Lung (tissue), 12 donors: ENCODE results near the gene ASB4. TPM values are rescaled to one million over a fixed set of nuclear protein-coding genes. Genes with fewer than 3 reads are reported as not detected.
A peak's percentile ranks its signal among the peaks of the same experiment; 100 is the strongest.
"Not testable (repeated sequence)": the region's sequence is repeated elsewhere in the genome, so short reads cannot be mapped to it uniquely, and the experiment has no call there.

Experiments
- ATAC-seq: fragments of 200-7000 bp; cut with Tn5 transposase; one replicate; pipeline ENCODE4 v1.9.1; 2020; ENCODE audit warnings: moderate number of reproducible peaks; ENCODE audit not compliant: insufficient read depth, low FRiP score
- DNase-seq, 3 donors: peaks; one replicate each; pipeline ENCODE4 v3.0.0-alpha.2; 2013 to 2017
- H3K27ac ChIP-seq, 2 donors: one replicate each; pipeline ENCODE4 v1.5.1; 2013; ENCODE audit warnings: mild to moderate bottlenecking in 2 of 2, moderate library complexity in 2 of 2, control low read depth in 1 of 2, inconsistent platforms in 1 of 2, low read depth in 1 of 2, low read length in 1 of 2
- H3K27me3 ChIP-seq, 3 donors: one replicate each; pipeline ENCODE4 v1.5.1; 2013; ENCODE audit warnings: low read length in 2 of 3; ENCODE audit not compliant: control insufficient read depth in 3 of 3, insufficient read depth in 3 of 3
- H3K36me3 ChIP-seq, 4 donors: one replicate each; pipeline ENCODE4 v1.5.1; 2013; ENCODE audit warnings: low read length in 4 of 4, mild to moderate bottlenecking in 1 of 4, moderate library complexity in 1 of 4; ENCODE audit not compliant: control insufficient read depth in 4 of 4, insufficient read depth in 4 of 4
- H3K4me1 ChIP-seq, 5 donors: one replicate each; pipeline ENCODE4 v1.5.1; 2013; ENCODE audit warnings: low read length in 5 of 5, mild to moderate bottlenecking in 2 of 5, moderate library complexity in 1 of 5; ENCODE audit not compliant: control insufficient read depth in 5 of 5, insufficient read depth in 5 of 5
- H3K4me3 ChIP-seq: one replicate; pipeline ENCODE4 v1.5.1; 2013; ENCODE audit warnings: mild to moderate bottlenecking, control low read depth, moderate library complexity
- H3K9ac ChIP-seq, 2 donors: one replicate each; pipeline ENCODE4 v1.5.1; 2013; ENCODE audit warnings: low read length in 2 of 2, control low read depth in 1 of 2; ENCODE audit not compliant: insufficient read depth in 1 of 2
- H3K9me3 ChIP-seq, 4 donors: one replicate each; pipeline ENCODE4 v1.5.1; 2013; ENCODE audit warnings: low read length in 3 of 4, mild to moderate bottlenecking in 1 of 4, moderate library complexity in 1 of 4; ENCODE audit not compliant: control insufficient read depth in 4 of 4, insufficient read depth in 3 of 4
- WGBS, 2 donors: extraction: QIAGEN DNeasy Blood & Tissue Kit; methylation state at CpG; one replicate each; pipeline ENCODE4 v1.1.7; 2013; 5-methylcytosine and 5-hydroxymethylcytosine counted together
- polyA plus RNA-seq, 2 donors: library from polyadenylated mRNA; stranded (reverse); fragments of 200-250 nt; gene quantifications; one replicate each; pipeline ENCODE4 v1.2.1, GENCODE V29; 2013
- total RNA-seq, 2 donors: library from RNA; depleted of rRNA in 1 of 2; stranded (reverse); fragments of >200 nt in 1 of 2; gene quantifications; one replicate each; pipeline ENCODE4 v1.2.1, GENCODE V29; 2014 to 2021
- TF ChIP-seq, protein P1 (sequence below): IDR thresholded peaks from 2 replicates; pipeline ENCODE4 v1.5.1; 2012; ENCODE audit warnings: mild to moderate bottlenecking; ENCODE audit errors: control extremely low read depth, extremely low read depth
- donor health status: control.
- donor health status: control.
- donor health status: Bipolar disorder and iron deficiency.
- donor health status: healthy.
- donor health status: DM: yes; HTN: yes; CAD: no.

ASB4 gene
- total and polyA plus RNA-seq, 4 donors = 0.05 to 3.3 (median 0.60) TPM

- peaks cover 0 to 2% (median 0%) of the 10 kb centered on the region in 4 donors for H3K9me3 ChIP-seq
- TF ChIP-seq, protein P1, sequence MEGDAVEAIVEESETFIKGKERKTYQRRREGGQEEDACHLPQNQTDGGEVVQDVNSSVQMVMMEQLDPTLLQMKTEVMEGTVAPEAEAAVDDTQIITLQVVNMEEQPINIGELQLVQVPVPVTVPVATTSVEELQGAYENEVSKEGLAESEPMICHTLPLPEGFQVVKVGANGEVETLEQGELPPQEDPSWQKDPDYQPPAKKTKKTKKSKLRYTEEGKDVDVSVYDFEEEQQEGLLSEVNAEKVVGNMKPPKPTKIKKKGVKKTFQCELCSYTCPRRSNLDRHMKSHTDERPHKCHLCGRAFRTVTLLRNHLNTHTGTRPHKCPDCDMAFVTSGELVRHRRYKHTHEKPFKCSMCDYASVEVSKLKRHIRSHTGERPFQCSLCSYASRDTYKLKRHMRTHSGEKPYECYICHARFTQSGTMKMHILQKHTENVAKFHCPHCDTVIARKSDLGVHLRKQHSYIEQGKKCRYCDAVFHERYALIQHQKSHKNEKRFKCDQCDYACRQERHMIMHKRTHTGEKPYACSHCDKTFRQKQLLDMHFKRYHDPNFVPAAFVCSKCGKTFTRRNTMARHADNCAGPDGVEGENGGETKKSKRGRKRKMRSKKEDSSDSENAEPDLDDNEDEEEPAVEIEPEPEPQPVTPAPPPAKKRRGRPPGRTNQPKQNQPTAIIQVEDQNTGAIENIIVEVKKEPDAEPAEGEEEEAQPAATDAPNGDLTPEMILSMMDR = no peak
Measured at GRCh38 chr7:95454438-95455045, 31.2 kb upstream of the ASB4 start.

GRCh38 chr7:95457947-95458346 is 27.8 kb upstream of the ASB4 start:
- Histone ChIP-seq H3K4me3 (no peak overlapping the region), H3K27ac (no peak overlapping the region), H3K9me3 (peaks cover 0 to 4% (median 0%) of the 10 kb centered on the region in 4 donors), H3K36me3 (no peaks in the 10 kb centered on the region), H3K4me1 (no peaks in the 10 kb centered on the region), H3K9ac (no peak overlapping the region), H3K27me3 (no peaks in the 10 kb centered on the region)
- TF ChIP-seq, protein P1 = no peak
- no peak for ATAC-seq
- no peak for DNase-seq

More at GRCh38 chr7:95454438-95455045, 31.2 kb upstream of the ASB4 start:
- no peak overlapping the region for H3K27ac ChIP-seq
- peak in 2 of 3 donors; percentile 73 to 81 for DNase-seq
- 55 to 69% methylated on average over 2 of the region's 2 CpGs for WGBS, 2 donors
- no peak for ATAC-seq
- no peaks in the 10 kb centered on the region for H3K36me3 ChIP-seq
- H3K4me1 ChIP-seq = no peaks in the 10 kb centered on the region
- H3K4me3 ChIP-seq = no peak overlapping the region
- H3K27me3 ChIP-seq = no peaks in the 10 kb centered on the region
- no peak overlapping the region for H3K9ac ChIP-seq

GRCh38 chr7:95460653-95461052 is 25.1 kb upstream of the ASB4 start:
- WGBS, 2 donors = 84 to 96% methylated on average over 2 of the region's 2 CpGs
- not testable (repeated sequence) for H3K27me3 ChIP-seq, H3K4me1 ChIP-seq, H3K36me3 ChIP-seq, H3K9me3 ChIP-seq, H3K4me3 ChIP-seq, H3K9ac ChIP-seq, ATAC-seq, H3K27ac ChIP-seq, DNase-seq

GRCh38 chr7:95467912-95468607 is 17.7 kb upstream of the ASB4 start:
- H3K9ac ChIP-seq = no peak overlapping the region
- 96 to 100% methylated on average over 1 of the region's 1 CpG for WGBS, 2 donors
- TF ChIP-seq, protein P1 = no peak
- H3K9me3 ChIP-seq = no peaks in the 10 kb centered on the region
- ATAC-seq = no peak
- H3K27me3 ChIP-seq = no peaks in the 10 kb centered on the region
- DNase-seq = no peak
- H3K4me1 ChIP-seq = peaks cover 0 to 21% (median 0%) of the 10 kb centered on the region in 5 donors
- no peaks in the 10 kb centered on the region for H3K36me3 ChIP-seq
- H3K4me3 ChIP-seq = no peak overlapping the region
- H3K27ac ChIP-seq = no peak overlapping the region
